ENCODE measurements around the gene TMEM40.

TMEM40 gene

DNA sequence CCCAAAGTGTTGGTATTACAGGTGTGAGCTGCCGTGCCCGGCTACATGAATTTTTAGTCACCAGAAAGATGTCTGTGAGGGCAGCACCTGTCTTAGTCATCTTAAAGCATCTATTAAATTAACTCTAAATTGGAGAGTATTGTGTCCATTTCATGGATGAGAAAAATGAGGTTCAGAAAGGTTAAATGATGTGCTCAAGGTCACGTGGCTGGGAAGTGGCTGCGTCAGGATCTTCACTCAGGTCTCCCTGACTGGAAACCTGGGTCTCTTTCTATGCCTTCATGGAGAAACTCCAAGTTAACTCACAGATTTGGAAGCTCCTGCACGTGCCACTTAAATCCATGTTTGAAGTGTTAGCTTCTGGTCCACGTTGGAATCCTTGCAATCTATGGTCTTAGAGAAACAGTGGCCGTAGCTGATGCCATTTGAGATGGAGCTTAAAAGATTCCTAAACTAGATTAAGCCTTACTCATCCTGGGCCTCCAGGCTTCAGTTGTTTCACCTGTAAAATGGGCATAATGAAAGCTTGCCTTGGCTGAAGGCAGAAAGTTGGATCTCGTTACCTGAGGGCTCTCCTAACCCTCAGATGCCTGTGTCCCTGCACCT is 5.2 kb upstream of the TMEM40 start:
- Histone ChIP-seq H3K4me3 (ENCODE audit: low read depth, low read length) (no peak overlapping the region), H3K36me3 (ENCODE audit: control insufficient read depth, insufficient read depth, low read length) (no peaks in the 10 kb centered on the region), H3K27ac (no peak overlapping the region), H3K9ac (no peak overlapping the region), H3K9me3 (ENCODE audit: control insufficient read depth, low read length) (no peaks in the 10 kb centered on the region), H3K27me3 (ENCODE audit: control insufficient read depth, insufficient read depth, low read length) (no peaks in the 10 kb centered on the region), H3K4me1 (peaks cover 18% of the 10 kb centered on the region), H2AFZ (no peak overlapping the region), H3K4me2 (ENCODE audit: low read length) (no peak overlapping the region), H3K79me2 (peaks cover 2% of the 10 kb centered on the region)
- TF ChIP-seq, protein P1, sequence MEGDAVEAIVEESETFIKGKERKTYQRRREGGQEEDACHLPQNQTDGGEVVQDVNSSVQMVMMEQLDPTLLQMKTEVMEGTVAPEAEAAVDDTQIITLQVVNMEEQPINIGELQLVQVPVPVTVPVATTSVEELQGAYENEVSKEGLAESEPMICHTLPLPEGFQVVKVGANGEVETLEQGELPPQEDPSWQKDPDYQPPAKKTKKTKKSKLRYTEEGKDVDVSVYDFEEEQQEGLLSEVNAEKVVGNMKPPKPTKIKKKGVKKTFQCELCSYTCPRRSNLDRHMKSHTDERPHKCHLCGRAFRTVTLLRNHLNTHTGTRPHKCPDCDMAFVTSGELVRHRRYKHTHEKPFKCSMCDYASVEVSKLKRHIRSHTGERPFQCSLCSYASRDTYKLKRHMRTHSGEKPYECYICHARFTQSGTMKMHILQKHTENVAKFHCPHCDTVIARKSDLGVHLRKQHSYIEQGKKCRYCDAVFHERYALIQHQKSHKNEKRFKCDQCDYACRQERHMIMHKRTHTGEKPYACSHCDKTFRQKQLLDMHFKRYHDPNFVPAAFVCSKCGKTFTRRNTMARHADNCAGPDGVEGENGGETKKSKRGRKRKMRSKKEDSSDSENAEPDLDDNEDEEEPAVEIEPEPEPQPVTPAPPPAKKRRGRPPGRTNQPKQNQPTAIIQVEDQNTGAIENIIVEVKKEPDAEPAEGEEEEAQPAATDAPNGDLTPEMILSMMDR (IDR thresholded peaks at IDR 0.05): no peak

DNA sequence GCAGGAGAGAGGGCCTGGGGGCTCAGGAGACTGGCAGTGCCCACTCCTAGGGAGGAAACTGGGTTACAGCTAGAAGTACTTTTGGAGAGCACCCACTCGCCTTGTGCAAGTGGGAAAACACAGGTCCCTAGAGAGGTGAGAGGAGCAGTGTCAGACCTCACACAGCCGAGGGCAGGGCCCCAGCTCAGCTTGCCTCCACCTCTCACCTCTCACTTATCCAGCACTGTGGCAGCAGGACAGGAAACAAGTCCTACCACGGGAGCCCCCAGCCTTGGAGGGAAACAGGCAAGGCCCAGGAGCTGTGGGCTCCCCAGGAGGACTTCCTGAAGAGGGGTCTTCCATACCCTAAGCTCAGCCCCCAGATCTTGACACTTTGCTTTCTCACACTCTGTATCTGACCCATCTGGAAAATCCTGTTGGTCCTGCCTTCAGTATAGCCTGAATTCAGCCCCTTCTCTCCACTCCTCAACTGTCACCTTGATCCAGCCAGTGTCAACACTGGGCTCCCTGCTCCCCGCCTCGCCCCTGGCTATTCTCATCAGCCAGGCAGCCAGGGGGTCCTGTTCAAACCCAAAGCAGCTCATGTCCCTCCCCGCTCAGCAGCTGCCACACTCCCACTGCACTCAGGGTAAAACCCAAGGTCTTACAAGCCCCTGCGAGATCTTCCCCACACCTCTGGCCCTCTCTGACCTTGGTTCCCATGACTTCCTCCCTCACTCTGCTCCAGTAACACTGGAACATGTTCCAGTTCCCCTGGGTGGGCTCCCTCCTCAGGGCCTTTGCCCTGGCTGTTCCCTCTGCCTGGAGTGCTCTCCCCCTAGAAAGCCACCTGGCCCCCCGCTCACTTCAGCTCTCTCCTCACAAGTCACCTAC is 870 bp upstream of the TMEM40 start:
- Histone ChIP-seq H2AFZ (peak overlapping the region; percentile 64), H3K9me3 (ENCODE audit: control insufficient read depth, low read length) (no peaks in the 10 kb centered on the region), H3K4me2 (ENCODE audit: low read length) (no peak overlapping the region), H3K27me3 (ENCODE audit: control insufficient read depth, insufficient read depth, low read length) (no peaks in the 10 kb centered on the region), H3K79me2 (peaks cover 2% of the 10 kb centered on the region), H3K4me3 (ENCODE audit: low read depth, low read length) (no peak overlapping the region), H3K9ac (no peak overlapping the region), H3K27ac (peak overlapping the region; percentile 82), H3K36me3 (ENCODE audit: control insufficient read depth, insufficient read depth, low read length) (no peaks in the 10 kb centered on the region), H3K4me1 (peaks cover 29% of the 10 kb centered on the region)
- TF ChIP-seq, protein P1 (IDR thresholded peaks at IDR 0.05): no peak

DNA sequence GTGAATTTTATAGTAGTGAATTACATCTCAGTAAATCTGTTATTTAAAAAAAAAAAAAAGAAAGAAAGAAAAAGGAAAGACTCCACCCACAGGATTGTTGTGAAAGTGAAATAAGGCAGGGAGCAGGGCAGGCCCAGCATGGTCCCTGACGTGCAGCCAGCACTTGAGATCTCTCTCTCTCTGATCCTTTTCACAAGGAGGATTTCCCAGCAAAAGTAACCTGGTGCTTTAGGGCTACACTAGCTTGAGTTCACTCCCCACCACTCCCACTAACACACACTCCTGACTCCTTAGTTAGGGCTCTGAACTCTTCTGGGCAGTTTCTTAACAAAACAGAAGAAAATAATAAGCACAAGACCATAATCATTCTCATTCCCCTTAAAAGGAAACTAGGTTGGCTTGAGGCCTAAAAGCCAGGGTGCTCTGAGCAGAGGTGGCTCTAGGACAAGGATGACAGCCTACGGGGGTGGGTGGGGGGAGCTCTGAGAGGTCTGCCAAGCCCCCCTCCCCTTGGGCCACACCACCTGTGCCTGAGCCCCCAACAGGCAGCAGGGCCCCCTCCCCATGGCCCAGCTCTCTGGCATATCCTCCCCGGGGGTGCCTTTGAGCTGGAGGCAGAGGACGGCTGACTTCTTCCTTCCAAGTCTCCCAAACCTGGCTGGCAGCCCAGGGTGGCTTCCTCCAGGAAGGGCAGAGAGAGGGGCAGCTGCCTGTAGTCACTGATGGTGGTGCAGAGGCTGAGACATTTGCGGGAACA is 856 bp downstream of the TMEM40 start:
- H3K79me2 ChIP-seq: peaks cover 2% of the 10 kb centered on the region

DNA sequence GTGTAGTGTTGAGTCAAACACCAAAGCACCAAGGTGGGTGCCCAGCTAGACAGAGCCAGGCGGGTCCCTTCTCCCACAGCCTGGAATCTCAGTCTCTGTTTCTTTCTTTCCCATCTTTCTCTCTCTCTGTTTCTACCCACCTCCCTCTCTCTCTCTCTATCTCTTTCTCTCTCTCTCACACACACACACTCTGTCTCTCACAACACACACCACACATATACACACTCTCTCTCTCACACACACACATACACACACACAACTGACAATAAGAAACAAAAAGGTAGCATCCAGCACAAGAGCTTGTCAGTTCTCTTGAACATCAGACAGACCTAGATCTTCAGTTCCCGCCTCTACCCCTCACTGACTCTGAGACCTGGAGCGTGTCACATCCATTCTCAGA is 2.4 kb downstream of the TMEM40 start:
- Histone ChIP-seq H3K27ac (no peak overlapping the region), H3K4me3 (ENCODE audit: low read depth, low read length) (no peak overlapping the region), H3K9ac (no peak overlapping the region), H3K9me3 (ENCODE audit: control insufficient read depth, low read length) (no peaks in the 10 kb centered on the region), H3K36me3 (ENCODE audit: control insufficient read depth, insufficient read depth, low read length) (no peaks in the 10 kb centered on the region), H2AFZ (no peak overlapping the region), H3K4me2 (ENCODE audit: low read length) (no peak overlapping the region), H3K79me2 (peaks cover 2% of the 10 kb centered on the region), H3K27me3 (ENCODE audit: control insufficient read depth, insufficient read depth, low read length) (no peaks in the 10 kb centered on the region), H3K4me1 (peaks cover 29% of the 10 kb centered on the region)
- TF ChIP-seq, protein P1 (IDR thresholded peaks at IDR 0.05): no peak

More for the DNA sequence above, 856 bp downstream of the TMEM40 start:
- peak overlapping the region; percentile 7 for H3K4me3 ChIP-seq (ENCODE audit: low read depth, low read length)
- H3K4me1 ChIP-seq: peaks cover 29% of the 10 kb centered on the region
- H3K4me2 ChIP-seq (ENCODE audit: low read length): peak overlapping the region; percentile 31
- peak overlapping the region; percentile 64 for H2AFZ ChIP-seq
- no peaks in the 10 kb centered on the region for H3K27me3 ChIP-seq (ENCODE audit: control insufficient read depth, insufficient read depth, low read length)
- TF ChIP-seq, protein P1 (IDR thresholded peaks at IDR 0.05): no peak
- H3K36me3 ChIP-seq (ENCODE audit: control insufficient read depth, insufficient read depth, low read length): no peaks in the 10 kb centered on the region
- peak overlapping the region; percentile 82 for H3K27ac ChIP-seq
- H3K9ac ChIP-seq: peak overlapping the region; percentile 2
- no peaks in the 10 kb centered on the region for H3K9me3 ChIP-seq (ENCODE audit: control insufficient read depth, low read length)
